GM19023 (cell line): ENCODE data around the gene HS6ST3.
A peak's percentile ranks its signal among the peaks of the same experiment; 100 is the strongest.

ENCODE experiments used
- ATAC-seq: cut with Tn5 transposase; IDR thresholded peaks from one replicate; pipeline ENCODE4 v1.9.1; 2021; ENCODE audit warnings: mild to moderate bottlenecking, moderate library complexity; ENCODE audit not compliant: unreplicated experiment

HS6ST3 gene

GRCh38 chr13:96810104-96810503, 720.2 kb downstream of the HS6ST3 start:
- no peak for ATAC-seq

- no peak for ATAC-seq
Measured at GRCh38 chr13:96811049-96811448, 721.1 kb downstream of the HS6ST3 start.

GRCh38 chr13:96816261-96816660, 726.4 kb downstream of the HS6ST3 start:
- ATAC-seq: no peak

- no peak for ATAC-seq
Measured at GRCh38 chr13:96816874-96817273, 727.0 kb downstream of the HS6ST3 start.

- ATAC-seq: no peak
Measured at GRCh38 chr13:96817336-96817941, 727.5 kb downstream of the HS6ST3 start.

- no peak for ATAC-seq
Measured at GRCh38 chr13:96819375-96819774, 729.5 kb downstream of the HS6ST3 start.

GRCh38 chr13:96821381-96821780, 731.5 kb downstream of the HS6ST3 start:
- ATAC-seq: no peak

- ATAC-seq: no peak
Measured at GRCh38 chr13:96821971-96822370, 732.1 kb downstream of the HS6ST3 start.

- peak; percentile 62 for ATAC-seq
Measured at GRCh38 chr13:96822895-96823294, 733.0 kb downstream of the HS6ST3 start.

GRCh38 chr13:96824140-96824539, 734.2 kb downstream of the HS6ST3 start:
- no peak for ATAC-seq

GRCh38 chr13:96825653-96826052, 735.7 kb downstream of the HS6ST3 start:
- ATAC-seq: no peak

- ATAC-seq: no peak
Measured at GRCh38 chr13:96834626-96835025, 744.7 kb downstream of the HS6ST3 start.

GRCh38 chr13:96835546-96835945, 745.6 kb downstream of the HS6ST3 start:
- ATAC-seq: no peak

GRCh38 chr13:96836733-96837132, 746.8 kb downstream of the HS6ST3 start:
- ATAC-seq: no peak

GRCh38 chr13:96837809-96838208, 747.9 kb downstream of the HS6ST3 start:
- ATAC-seq: no peak

- ATAC-seq: no peak
Measured at GRCh38 chr13:96844195-96844594, 754.3 kb downstream of the HS6ST3 start.

- ATAC-seq: no peak
Measured at GRCh38 chr13:96844616-96845015, 754.7 kb downstream of the HS6ST3 start.

- no peak for ATAC-seq
Measured at GRCh38 chr13:96848286-96848685, 758.4 kb downstream of the HS6ST3 start.

GRCh38 chr13:96849091-96849490, 759.2 kb downstream of the HS6ST3 start:
- no peak for ATAC-seq

- no peak for ATAC-seq
Measured at GRCh38 chr13:96850538-96851145, 760.7 kb downstream of the HS6ST3 start.

- no peak for ATAC-seq
Measured at GRCh38 chr13:96851856-96852445, 762.0 kb downstream of the HS6ST3 start.

GRCh38 chr13:96858133-96858826, 768.4 kb downstream of the HS6ST3 start:
- ATAC-seq: no peak
